ENCODE results near the gene RIPOR1.
"Not testable (repeated sequence)": the region's sequence is repeated elsewhere in the genome, so short reads cannot be mapped to it uniquely, and the experiment has no call there.

RIPOR1 gene

GRCh38 chr16:67516296-67517154 is 12.1 kb upstream of the RIPOR1 start:
- H3K4me3 ChIP-seq (ENCODE audit: low read length) = no peak overlapping the region
- DNase-seq (ENCODE audit: low read depth, low spot score) = no peak

GRCh38 chr16:67517155-67517445 is 11.5 kb upstream of the RIPOR1 start:
- no peak overlapping the region for H3K4me3 ChIP-seq (ENCODE audit: low read length)
- no peak for DNase-seq (ENCODE audit: low read depth, low spot score)

GRCh38 chr16:67517661-67518423 is 10.8 kb upstream of the RIPOR1 start:
- no peak overlapping the region for H3K4me3 ChIP-seq (ENCODE audit: low read length)
- DNase-seq (ENCODE audit: low read depth, low spot score) = no peak

- no peak overlapping the region for H3K4me3 ChIP-seq (ENCODE audit: low read length)
- DNase-seq (ENCODE audit: low read depth, low spot score) = peak; percentile 42
Measured at GRCh38 chr16:67518676-67519075, 10.0 kb upstream of the RIPOR1 start.

GRCh38 chr16:67519242-67519641 is 9.4 kb upstream of the RIPOR1 start:
- DNase-seq (ENCODE audit: low read depth, low spot score) = no peak
- H3K4me3 ChIP-seq (ENCODE audit: low read length) = no peak overlapping the region

GRCh38 chr16:67521095-67521804 is 7.4 kb upstream of the RIPOR1 start:
- H3K4me3 ChIP-seq (ENCODE audit: low read length) = peak overlapping the region; percentile 70
- DNase-seq (ENCODE audit: low read depth, low spot score) = peak; percentile 94

GRCh38 chr16:67525176-67525860 is 3.3 kb upstream of the RIPOR1 start:
- no peak overlapping the region for H3K4me3 ChIP-seq (ENCODE audit: low read length)
- no peak for DNase-seq (ENCODE audit: low read depth, low spot score)

GRCh38 chr16:67526149-67526791 is 2.4 kb upstream of the RIPOR1 start:
- DNase-seq (ENCODE audit: low read depth, low spot score) = no peak

GRCh38 chr16:67528870-67529581 is 397 bp downstream of the RIPOR1 start:
- H3K4me3 ChIP-seq (ENCODE audit: low read length) = peak overlapping the region; percentile 57
- DNase-seq (ENCODE audit: low read depth, low spot score) = no peak

More at GRCh38 chr16:67526149-67526791, 2.4 kb upstream of the RIPOR1 start:
- H3K4me3 ChIP-seq (ENCODE audit: low read length) = no peak overlapping the region

- H3K4me3 ChIP-seq (ENCODE audit: low read length) = peak overlapping the region; percentile 57
- no peak for DNase-seq (ENCODE audit: low read depth, low spot score)
Measured at GRCh38 chr16:67529582-67530012, 968 bp downstream of the RIPOR1 start.

GRCh38 chr16:67530013-67530939 is 1.6 kb downstream of the RIPOR1 start:
- no peak for DNase-seq (ENCODE audit: low read depth, low spot score)
- no peak overlapping the region for H3K4me3 ChIP-seq (ENCODE audit: low read length)

- DNase-seq (ENCODE audit: low read depth, low spot score) = no peak
- H3K4me3 ChIP-seq (ENCODE audit: low read length) = no peak overlapping the region
Measured at GRCh38 chr16:67531247-67531646, 2.6 kb downstream of the RIPOR1 start.

GRCh38 chr16:67533024-67533560 is 4.5 kb downstream of the RIPOR1 start:
- no peak overlapping the region for H3K4me3 ChIP-seq (ENCODE audit: low read length)
- no peak for DNase-seq (ENCODE audit: low read depth, low spot score)

- DNase-seq (ENCODE audit: low read depth, low spot score); H3K4me3 ChIP-seq (ENCODE audit: low read length): not testable (repeated sequence)
Measured at GRCh38 chr16:67533987-67534386, 5.4 kb downstream of the RIPOR1 start.

- DNase-seq (ENCODE audit: low read depth, low spot score) = no peak
- no peak overlapping the region for H3K4me3 ChIP-seq (ENCODE audit: low read length)
Measured at GRCh38 chr16:67534431-67534830, 5.8 kb downstream of the RIPOR1 start.

GRCh38 chr16:67535201-67535600 is 6.6 kb downstream of the RIPOR1 start:
- no peak overlapping the region for H3K4me3 ChIP-seq (ENCODE audit: low read length)
- no peak for DNase-seq (ENCODE audit: low read depth, low spot score)

GRCh38 chr16:67537270-67537635 is 8.6 kb downstream of the RIPOR1 start:
- DNase-seq (ENCODE audit: low read depth, low spot score) = no peak
- peak overlapping the region; percentile 32; the same call in 1 of the 2 replicates for H3K4me3 ChIP-seq (ENCODE audit: low read length)

Data from Jurkat, Clone E6-1 (cell line).